Measurements from ENCODE around the gene XYLT1.

DNA sequence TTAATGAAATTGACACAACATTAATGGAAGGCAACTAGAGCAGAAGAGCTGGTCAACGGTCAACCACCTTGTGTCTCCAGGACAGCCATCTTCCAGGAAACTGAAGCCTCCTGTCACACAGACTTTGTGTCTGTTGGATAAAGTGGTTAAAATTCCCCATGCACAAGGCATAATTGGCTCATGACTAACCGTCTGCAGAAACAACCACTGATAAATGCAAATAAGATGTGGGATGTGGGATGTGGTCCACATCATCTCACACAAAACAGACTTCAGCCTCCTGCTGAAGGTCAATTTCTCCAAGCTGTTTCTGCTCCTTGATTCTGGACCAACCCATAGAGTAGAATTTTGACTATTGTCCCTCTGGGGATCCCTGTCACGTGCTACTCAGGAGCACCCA is 26.9 kb upstream of the XYLT1 start:
- TF ChIP-seq, protein P1, sequence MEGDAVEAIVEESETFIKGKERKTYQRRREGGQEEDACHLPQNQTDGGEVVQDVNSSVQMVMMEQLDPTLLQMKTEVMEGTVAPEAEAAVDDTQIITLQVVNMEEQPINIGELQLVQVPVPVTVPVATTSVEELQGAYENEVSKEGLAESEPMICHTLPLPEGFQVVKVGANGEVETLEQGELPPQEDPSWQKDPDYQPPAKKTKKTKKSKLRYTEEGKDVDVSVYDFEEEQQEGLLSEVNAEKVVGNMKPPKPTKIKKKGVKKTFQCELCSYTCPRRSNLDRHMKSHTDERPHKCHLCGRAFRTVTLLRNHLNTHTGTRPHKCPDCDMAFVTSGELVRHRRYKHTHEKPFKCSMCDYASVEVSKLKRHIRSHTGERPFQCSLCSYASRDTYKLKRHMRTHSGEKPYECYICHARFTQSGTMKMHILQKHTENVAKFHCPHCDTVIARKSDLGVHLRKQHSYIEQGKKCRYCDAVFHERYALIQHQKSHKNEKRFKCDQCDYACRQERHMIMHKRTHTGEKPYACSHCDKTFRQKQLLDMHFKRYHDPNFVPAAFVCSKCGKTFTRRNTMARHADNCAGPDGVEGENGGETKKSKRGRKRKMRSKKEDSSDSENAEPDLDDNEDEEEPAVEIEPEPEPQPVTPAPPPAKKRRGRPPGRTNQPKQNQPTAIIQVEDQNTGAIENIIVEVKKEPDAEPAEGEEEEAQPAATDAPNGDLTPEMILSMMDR (conservative IDR thresholded peaks at IDR 0.05; ENCODE audit: low read length), result no peak
- no peak for TF ChIP-seq EZH2phosphoT487 (IDR thresholded peaks at IDR 0.05; ENCODE audit: borderline replicate concordance)

Measured in Loucy (cell line).